Body of pancreas (tissue), 4 donors: ENCODE results near the gene SLC39A8.

ENCODE experiments used
- POLR2A ChIP-seq, 3 donors: fragments of 450-650 bp; IDR thresholded peaks; one replicate each; pipeline ENCODE4 v1.6.1; 2016; ENCODE audit warnings: antibody characterized with exemption in 3 of 3, mild to moderate bottlenecking in 2 of 3
- TF ChIP-seq, protein P1 (sequence below), 7 experiments: fragments of 450-650 bp in 4 of 7; fragments of 200-600 bp in 3 of 7; sonication (generic) in 3 of 7; IDR thresholded peaks; one replicate each; pipeline ENCODE4 v1.5.1; 2016 to 2019; ENCODE audit warnings: antibody characterized with exemption in 7 of 7

DNA sequence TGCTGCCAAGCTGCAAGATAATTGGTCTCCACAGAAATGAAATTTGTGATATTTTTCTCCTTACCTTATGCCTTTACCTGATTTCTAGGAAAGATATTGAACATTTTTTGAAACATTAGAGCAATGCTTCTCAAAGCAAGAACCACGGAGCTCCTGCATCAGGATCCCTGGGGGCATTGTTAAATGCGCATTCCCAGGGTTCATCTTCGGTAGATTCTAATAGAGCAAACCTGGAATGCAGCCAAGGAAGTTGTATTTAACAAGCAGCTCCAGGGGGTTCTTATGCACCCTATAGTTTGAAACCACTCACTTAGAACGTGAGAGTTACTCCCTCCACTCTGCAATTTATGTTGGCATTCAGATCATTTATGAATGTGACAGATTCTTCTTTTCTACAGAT lies 126.2 kb downstream of the SLC39A8 start:
- TF ChIP-seq, protein P1, sequence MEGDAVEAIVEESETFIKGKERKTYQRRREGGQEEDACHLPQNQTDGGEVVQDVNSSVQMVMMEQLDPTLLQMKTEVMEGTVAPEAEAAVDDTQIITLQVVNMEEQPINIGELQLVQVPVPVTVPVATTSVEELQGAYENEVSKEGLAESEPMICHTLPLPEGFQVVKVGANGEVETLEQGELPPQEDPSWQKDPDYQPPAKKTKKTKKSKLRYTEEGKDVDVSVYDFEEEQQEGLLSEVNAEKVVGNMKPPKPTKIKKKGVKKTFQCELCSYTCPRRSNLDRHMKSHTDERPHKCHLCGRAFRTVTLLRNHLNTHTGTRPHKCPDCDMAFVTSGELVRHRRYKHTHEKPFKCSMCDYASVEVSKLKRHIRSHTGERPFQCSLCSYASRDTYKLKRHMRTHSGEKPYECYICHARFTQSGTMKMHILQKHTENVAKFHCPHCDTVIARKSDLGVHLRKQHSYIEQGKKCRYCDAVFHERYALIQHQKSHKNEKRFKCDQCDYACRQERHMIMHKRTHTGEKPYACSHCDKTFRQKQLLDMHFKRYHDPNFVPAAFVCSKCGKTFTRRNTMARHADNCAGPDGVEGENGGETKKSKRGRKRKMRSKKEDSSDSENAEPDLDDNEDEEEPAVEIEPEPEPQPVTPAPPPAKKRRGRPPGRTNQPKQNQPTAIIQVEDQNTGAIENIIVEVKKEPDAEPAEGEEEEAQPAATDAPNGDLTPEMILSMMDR (IDR thresholded peaks at IDR 0.05) = no peak
- no peak for TF ChIP-seq POLR2A (IDR thresholded peaks at IDR 0.05)
